Activated T-cell treated with anti-CD3 and anti-CD28 coated beads, Interleukin-2, amount 50 U/mL, for 48 hours (primary cell): ENCODE measurements around the gene EMP1.
"Not testable (repeated sequence)": the region's sequence is repeated elsewhere in the genome, so short reads cannot be mapped to it uniquely, and the experiment has no call there.

Experiments used
- DNase-seq, 2 experiments: peaks; one replicate each; pipeline ENCODE4 v3.0.0-alpha.2; 2020

EMP1 gene

GRCh38 chr12:13259625-13260024 is 63.1 kb downstream of the EMP1 start:
- DNase-seq = not testable (repeated sequence)

- DNase-seq = not testable (repeated sequence)
Measured at GRCh38 chr12:13267826-13268225, 71.3 kb downstream of the EMP1 start.

GRCh38 chr12:13268581-13268980 is 72.1 kb downstream of the EMP1 start:
- no peak for DNase-seq
